A673 (cell line): ENCODE data around the gene FBLN5.

ENCODE experiments used
- CTCF ChIP-seq: fragments of 300-800, 200-600 bp; sonication (generic); conservative IDR thresholded peaks from 2 replicates; pipeline ENCODE4 v1.5.1; 2017; ENCODE audit warnings: low read depth, mild to moderate bottlenecking, antibody characterized with exemption, low read length, moderate library complexity, mixed read lengths
- EZH2 ChIP-seq: fragments of 200-600 bp; sonication (generic); IDR thresholded peaks from 2 replicates; pipeline ENCODE4 v1.6.1; 2017; ENCODE audit warnings: borderline replicate concordance, low read depth, mild to moderate bottlenecking, mixed read lengths, antibody characterized with exemption, low read length; ENCODE audit not compliant: poor library complexity, severe bottlenecking

GRCh38 chr14:91906374-91906773 is 41.1 kb downstream of the FBLN5 start:
- TF ChIP-seq CTCF, result no peak
- no peak for TF ChIP-seq EZH2
